Measurements from ENCODE around the gene SSBP3. TPM values are rescaled to one million over a fixed set of nuclear protein-coding genes. Genes with fewer than 3 reads are reported as not detected.

SSBP3 gene
- total and polyA plus RNA-seq, 2 of the 13 experiments (the other 11 are each of a cell fraction or from before 2014, with no cell fraction given) = 8.5 to 17.6 TPM

- peak; percentile 57; the same call in 1 of the 2 replicates for TF ChIP-seq ZBTB40 (IDR thresholded peaks at IDR 0.05)
- no peak; the same call in 1 of the 2 replicates for TF ChIP-seq ZBTB40 (CRISPR knock-in tag; IDR thresholded peaks at IDR 0.05)
- TF ChIP-seq ZEB1 (IDR thresholded peaks at IDR 0.05; ENCODE audit: insufficient replicate concordance, low read depth) = peak; percentile 40
- TF ChIP-seq ZNF552 (CRISPR knock-in tag; IDR thresholded peaks at IDR 0.05; ENCODE audit: borderline replicate concordance) = no peak
- TF ChIP-seq RFX3 (CRISPR knock-in tag; IDR thresholded peaks at IDR 0.05) = no peak
- no peak for TF ChIP-seq MXD4 (CRISPR knock-in tag; IDR thresholded peaks at IDR 0.05)
- no peak for TF ChIP-seq RARG (CRISPR knock-in tag; IDR thresholded peaks at IDR 0.05; ENCODE audit: low read depth)
- TF ChIP-seq DMAP1 (CRISPR knock-in tag; IDR thresholded peaks at IDR 0.05) = 0 out of 2 replicates have a peak, but pooled peaks have one; percentile 49
- 0 out of 2 replicates have a peak, but pooled peaks have one; percentile 18 for TF ChIP-seq ZNF292 (CRISPR knock-in tag; IDR thresholded peaks at IDR 0.05; ENCODE audit: borderline replicate concordance, low read depth)
- peak; percentile 25; the same call in 1 of the 2 replicates for TF ChIP-seq HNF4G (IDR thresholded peaks at IDR 0.05; ENCODE audit: borderline replicate concordance, low read depth, low read length)
- no peak for TF ChIP-seq HNF4G (CRISPR knock-in tag; IDR thresholded peaks at IDR 0.05; ENCODE audit: borderline replicate concordance, low read depth)
- TF ChIP-seq, protein P1, sequence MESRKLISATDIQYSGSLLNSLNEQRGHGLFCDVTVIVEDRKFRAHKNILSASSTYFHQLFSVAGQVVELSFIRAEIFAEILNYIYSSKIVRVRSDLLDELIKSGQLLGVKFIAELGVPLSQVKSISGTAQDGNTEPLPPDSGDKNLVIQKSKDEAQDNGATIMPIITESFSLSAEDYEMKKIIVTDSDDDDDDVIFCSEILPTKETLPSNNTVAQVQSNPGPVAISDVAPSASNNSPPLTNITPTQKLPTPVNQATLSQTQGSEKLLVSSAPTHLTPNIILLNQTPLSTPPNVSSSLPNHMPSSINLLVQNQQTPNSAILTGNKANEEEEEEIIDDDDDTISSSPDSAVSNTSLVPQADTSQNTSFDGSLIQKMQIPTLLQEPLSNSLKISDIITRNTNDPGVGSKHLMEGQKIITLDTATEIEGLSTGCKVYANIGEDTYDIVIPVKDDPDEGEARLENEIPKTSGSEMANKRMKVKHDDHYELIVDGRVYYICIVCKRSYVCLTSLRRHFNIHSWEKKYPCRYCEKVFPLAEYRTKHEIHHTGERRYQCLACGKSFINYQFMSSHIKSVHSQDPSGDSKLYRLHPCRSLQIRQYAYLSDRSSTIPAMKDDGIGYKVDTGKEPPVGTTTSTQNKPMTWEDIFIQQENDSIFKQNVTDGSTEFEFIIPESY (CRISPR knock-in tag; IDR thresholded peaks at IDR 0.05) = no peak
- no peak for TF ChIP-seq SOX13 (IDR thresholded peaks at IDR 0.05)
- peak in 1 of 2 experiments; percentile 56; a peak in 1 of 4 replicates for TF ChIP-seq SOX13 (CRISPR knock-in tag; conservative IDR thresholded peaks at IDR 0.05 in 1 of 2, IDR thresholded peaks at IDR 0.05 in 1 of 2)
- peak; percentile 46 for TF ChIP-seq FOXA3 (CRISPR knock-in tag; IDR thresholded peaks at IDR 0.05)
- no peak for TF ChIP-seq ZNF780A (CRISPR knock-in tag; IDR thresholded peaks at IDR 0.05)
- no peak for TF ChIP-seq ELF4 (CRISPR knock-in tag; IDR thresholded peaks at IDR 0.05; ENCODE audit: borderline replicate concordance)
- TF ChIP-seq REPIN1 (CRISPR knock-in tag; IDR thresholded peaks at IDR 0.05; ENCODE audit: borderline replicate concordance, low read depth) = 0 out of 2 replicates have a peak, but pooled peaks have one; percentile 23
- TF ChIP-seq MTF1 (CRISPR knock-in tag; IDR thresholded peaks at IDR 0.05) = no peak
- TF ChIP-seq TCF7 (IDR thresholded peaks at IDR 0.05; ENCODE audit: low read depth) = no peak
These were observed 1.4 kb upstream of the SSBP3 start (continued) for GRCh38 chr1:54407404-54408146.
